GM19023 (cell line): ENCODE data around the gene OR4C5.
"Not testable (repeated sequence)": the region's sequence is repeated elsewhere in the genome, so short reads cannot be mapped to it uniquely, and the experiment has no call there.

Experiments
- ATAC-seq: cut with Tn5 transposase; IDR thresholded peaks from one replicate; pipeline ENCODE4 v1.9.1; 2021; ENCODE audit warnings: mild to moderate bottlenecking, moderate library complexity; ENCODE audit not compliant: unreplicated experiment

Gene OR4C5

DNA sequence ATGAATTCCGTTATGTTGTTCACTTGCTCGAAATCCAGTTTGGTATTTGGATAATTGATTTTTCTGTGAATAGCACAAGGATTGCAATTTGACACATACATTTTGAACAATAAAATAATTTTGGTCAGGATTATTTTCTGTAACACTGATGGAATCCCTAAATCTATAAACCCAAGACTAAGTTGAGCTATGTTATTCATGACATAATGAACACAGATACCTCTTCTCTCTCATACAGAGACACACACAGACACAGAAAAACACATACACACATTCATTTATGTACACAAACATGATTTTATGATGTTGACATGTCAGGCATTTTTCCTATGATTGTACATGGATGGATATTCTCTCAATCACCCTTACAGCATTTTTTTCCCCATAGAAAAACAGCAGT is at the start of gene OR4C5:
Gene OR4C5 (minus strand): TSS at position 101 of the 400 bp plus-strand sequence. CDS start 0 bp downstream, at position 101.
- no peak for ATAC-seq

DNA sequence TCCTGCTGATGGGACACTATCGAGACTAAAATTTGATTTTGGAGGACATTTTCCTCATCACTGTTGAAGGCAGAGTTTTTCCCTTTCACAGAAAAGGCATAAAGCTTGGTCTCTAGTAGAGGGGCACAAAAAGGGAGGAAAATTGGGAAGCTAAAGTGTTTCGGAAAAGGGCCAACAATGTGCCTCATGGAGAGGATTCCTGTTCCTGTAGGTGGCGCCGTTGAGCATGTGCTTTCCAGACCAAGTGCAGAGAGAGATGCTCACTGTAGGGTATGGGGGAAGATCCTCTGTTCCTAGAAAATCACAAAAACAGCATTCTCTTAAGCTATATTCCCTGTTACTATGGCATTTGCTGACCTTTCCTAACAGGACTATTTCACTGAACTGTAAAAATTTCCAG is 18.4 kb upstream of the OR4C5 start:
- no peak for ATAC-seq

DNA sequence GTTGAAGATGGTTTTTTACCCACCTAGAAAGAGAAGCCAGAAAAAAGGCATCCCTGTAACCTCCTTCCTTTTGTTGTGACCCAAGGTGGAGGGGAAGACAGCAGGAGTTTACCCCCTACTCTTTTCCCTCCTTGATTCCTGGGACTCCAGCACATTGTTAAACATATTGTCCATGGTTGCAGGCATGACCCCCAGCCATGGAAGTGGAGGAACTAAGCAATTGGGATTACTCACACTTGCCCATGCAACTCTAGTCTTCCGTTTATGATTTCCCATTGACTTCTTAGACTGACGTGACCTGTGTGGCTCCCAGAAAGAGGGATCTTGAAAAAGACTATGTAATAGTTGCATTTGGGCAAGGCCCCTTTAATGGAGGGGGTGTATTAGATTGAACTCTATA is 17.9 kb upstream of the OR4C5 start:
- ATAC-seq = not testable (repeated sequence)

DNA sequence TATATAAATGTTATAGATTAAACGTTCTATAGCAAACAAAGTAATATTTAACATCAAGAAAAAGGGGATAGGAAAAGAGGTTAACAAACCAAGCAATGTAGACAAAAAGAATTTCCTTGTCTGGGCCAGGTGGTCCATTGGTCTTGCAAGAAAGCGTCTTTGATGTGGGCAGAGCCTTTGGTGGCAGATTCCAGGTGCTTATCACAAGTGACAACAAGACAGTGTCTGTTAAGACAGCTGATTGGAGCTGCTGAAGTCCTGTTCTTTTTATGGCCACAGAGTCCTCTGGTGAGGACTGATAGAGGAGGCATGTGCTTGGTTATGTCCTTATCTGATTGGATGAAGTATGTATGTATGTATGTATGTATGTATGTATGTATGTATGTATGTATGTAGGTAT is 5.0 kb downstream of the OR4C5 start:
- not testable (repeated sequence) for ATAC-seq

DNA sequence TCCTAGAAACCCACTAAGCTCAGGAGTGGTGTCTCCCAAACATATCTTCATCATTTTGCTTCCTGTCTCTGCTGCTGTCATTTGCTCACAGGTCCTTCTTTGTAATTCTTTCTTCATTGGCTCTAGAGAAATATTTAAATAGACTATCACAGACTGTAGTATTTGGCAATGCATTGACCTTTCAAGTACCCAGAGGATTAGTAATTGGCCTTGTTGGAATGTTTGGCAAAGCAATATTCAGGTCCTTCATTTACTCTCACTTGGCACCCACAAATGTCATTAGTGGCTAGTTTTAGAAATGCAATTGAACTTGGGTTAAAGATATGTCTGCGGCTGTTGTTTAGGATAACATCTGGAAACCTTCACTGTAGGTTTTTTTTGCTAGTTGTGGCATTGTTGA is 11.6 kb downstream of the OR4C5 start:
- no peak for ATAC-seq

DNA sequence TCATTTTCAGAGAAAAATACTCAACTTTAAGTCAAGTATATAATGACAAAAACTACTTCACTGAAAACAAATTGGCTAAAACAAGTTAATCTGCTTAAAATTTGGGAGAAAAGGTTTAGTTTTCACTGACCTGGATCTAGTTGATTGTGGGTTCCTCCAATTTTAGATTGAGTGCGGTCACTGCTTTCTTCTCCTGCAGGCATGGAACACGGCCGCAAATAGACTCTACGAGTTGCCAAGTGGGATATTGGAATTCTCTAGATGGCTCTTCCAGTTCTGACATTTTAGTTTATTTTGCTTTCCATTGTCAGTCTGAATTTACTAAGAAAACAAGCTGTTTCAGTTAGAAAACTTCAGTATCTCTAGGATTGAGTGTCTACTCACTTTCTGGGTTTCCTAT is 12.3 kb downstream of the OR4C5 start:
- ATAC-seq = no peak

DNA sequence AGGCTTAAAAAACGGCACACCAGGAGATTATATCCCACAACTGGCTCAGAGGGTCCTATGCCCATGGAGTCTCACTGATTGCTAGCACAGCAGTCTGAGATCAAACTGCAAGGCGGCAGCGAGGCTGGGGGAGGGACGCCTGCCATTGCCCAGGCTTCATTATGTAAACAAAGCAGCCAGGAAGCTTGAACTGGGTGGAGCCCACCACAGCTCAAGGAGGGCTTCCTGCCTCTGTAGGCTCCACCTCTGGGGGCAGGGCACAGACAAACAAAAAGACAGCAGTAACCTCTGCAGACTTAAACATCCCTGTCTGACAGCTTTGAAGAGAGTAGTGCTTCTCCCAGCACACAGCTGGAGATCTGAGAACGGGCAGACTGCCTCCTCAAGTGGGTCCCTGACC is 20.0 kb downstream of the OR4C5 start:
- ATAC-seq = not testable (repeated sequence)

DNA sequence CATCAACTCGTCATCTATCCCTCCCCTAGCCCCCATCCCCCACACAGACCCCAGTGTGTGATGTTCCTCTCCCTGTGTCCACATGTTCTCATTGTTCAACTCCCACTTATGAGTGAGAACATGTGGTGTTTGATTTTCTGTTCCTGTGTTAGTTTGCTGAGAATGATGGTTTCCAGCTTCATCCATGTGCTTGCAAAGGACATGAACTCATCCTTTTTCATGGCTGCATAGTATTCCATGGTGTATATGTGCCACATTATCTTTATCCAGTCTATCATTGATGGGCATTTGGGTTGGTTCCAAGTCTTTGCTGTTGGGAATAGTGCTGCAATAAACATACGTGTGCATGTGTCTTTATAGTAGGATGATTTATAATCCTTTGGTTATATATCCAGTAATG is 23.8 kb downstream of the OR4C5 start:
- not testable (repeated sequence) for ATAC-seq

DNA sequence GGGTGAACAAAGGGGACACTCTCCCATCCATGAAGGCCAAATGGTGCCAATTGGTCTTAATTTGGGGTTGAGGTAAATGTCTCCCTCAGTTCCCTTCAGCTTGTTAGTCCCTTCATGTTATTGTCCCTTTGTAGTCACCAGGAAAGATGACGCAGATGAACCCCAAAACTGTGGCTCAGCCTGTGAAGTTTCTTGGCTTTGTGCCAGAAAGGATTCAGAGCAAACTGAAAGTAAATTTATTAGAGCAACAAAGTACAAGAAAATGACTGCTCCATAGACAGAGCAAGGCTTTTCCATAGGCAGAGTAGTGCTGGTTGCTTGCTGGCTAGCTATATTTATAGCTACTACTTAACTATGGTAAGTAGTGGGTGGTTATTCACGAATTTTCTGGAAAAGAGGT is 24.8 kb downstream of the OR4C5 start:
- ATAC-seq = no peak

DNA sequence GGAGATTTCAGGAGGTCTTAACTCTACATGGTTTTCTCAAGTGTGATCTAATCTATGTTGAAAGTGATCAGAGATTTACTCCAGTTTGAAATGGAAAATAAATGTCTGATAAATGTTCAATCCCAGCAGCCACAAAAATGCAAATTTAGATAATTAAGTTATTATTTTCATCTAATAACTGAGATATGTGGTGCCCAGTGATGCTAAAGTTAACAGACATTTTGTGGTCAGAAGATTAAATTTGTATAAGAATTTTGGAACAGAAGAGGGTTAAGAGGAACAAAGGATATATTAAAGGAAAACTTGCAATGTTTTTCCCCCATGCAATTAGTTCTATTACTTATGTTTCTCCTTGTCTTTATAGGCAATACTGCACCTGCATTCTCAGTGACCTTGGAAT is 41.6 kb downstream of the OR4C5 start, which contains the start of gene OR4C3:
Gene OR4C3 (plus strand): TSS at position 301 of the 400 bp plus-strand sequence. CDS start 102 bp downstream, outside the sequence.
- not testable (repeated sequence) for ATAC-seq

DNA sequence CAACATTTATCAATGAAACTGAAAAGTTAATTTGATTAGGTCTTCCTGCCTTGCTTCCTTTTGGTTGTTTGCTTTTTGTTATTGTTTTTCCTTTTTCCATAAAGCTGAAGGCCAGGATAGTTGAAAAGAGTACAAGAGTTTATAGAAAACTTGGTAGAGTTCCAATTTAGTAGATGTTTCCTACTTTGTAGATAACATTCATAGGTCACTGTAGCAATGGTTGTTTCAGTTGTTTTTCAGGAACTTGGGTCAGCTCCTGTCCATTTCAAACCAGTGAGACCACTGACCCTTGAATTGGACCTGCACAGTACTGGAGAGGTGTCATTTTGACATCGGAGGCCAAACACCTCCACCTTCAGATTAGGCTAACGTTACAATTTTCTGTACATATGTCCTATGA is 46.5 kb downstream of the OR4C5 start:
- ATAC-seq = not testable (repeated sequence)
